Measurements from ENCODE around the gene CIBAR2.

- no peak for TF ChIP-seq CTCF (conservative IDR thresholded peaks at IDR 0.05 in 1 of 2, IDR thresholded peaks at IDR 0.05 in 1 of 2; ENCODE audit: low read depth in 1 of 2, low read length in 2 of 2)
- TF ChIP-seq EZH2 (IDR thresholded peaks at IDR 0.05; ENCODE audit: low read length, missing control alignments), result no peak
Observed at GRCh38 chr16:85067024-85067423, 45.2 kb downstream of the CIBAR2 start.

Data from fibroblast of lung (primary cell).